ENCODE results near the gene IL21R.
"Not testable (repeated sequence)": the region's sequence is repeated elsewhere in the genome, so short reads cannot be mapped to it uniquely, and the experiment has no call there.

Gene IL21R

DNA sequence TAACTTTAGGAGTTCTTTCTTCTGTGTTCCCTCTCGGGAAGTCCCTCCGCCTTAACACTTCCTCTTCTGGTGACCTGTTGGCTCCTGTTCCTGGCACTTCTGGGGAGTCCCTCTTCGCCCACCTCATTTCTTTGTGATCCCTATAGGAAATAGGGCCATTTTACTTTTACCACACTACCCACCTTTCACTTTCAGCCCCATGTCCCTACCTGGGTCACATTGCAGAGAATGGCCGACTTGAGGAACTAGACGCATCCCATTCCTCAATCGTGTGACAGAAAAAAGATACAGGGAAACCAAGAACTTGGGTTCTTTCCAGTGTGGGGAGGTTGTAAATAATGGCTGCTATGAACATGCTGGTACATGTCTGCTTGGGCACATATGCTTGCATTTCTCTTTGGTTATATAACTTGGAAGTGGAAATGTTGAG is 6.6 kb downstream of the IL21R start:
- no peak for DNase-seq (ENCODE audit: low spot score)
- TF ChIP-seq CTCF (IDR thresholded peaks at IDR 0.05; ENCODE audit: extremely low read depth, missing control alignments), result no peak

GRCh38 chr16:27409958-27410357 is 8.0 kb downstream of the IL21R start:
- DNase-seq (ENCODE audit: low spot score), result not testable (repeated sequence)

GRCh38 chr16:27410761-27411160 is 8.8 kb downstream of the IL21R start:
- DNase-seq (ENCODE audit: low spot score), result no peak
- no peak for TF ChIP-seq CTCF (IDR thresholded peaks at IDR 0.05; ENCODE audit: extremely low read depth, missing control alignments)

DNA sequence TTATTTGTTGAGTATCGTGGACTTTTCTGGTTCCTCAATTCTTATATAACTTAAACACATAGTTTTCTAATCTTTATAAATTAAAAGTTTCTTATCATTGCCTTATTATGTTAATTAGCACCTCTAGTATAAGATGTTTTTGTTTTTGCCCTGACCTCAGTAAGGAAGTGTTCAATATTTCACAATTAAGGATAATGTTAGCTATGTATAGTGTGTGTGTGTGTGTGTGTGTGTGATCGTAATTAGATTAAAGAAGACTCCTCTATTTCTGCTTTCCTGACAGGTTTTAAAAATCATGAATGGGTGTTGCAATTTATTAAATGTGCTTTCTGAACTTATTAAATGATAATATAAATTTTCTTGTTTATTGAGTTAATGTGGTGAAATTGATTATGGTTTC is 12.0 kb downstream of the IL21R start:
- TF ChIP-seq CTCF (IDR thresholded peaks at IDR 0.05; ENCODE audit: extremely low read depth, missing control alignments), result no peak
- DNase-seq (ENCODE audit: low spot score), result no peak

- no peak for DNase-seq (ENCODE audit: low spot score)
- TF ChIP-seq CTCF (IDR thresholded peaks at IDR 0.05; ENCODE audit: extremely low read depth, missing control alignments), result no peak
Observed at GRCh38 chr16:27414788-27415431, 12.9 kb downstream of the IL21R start.

DNA sequence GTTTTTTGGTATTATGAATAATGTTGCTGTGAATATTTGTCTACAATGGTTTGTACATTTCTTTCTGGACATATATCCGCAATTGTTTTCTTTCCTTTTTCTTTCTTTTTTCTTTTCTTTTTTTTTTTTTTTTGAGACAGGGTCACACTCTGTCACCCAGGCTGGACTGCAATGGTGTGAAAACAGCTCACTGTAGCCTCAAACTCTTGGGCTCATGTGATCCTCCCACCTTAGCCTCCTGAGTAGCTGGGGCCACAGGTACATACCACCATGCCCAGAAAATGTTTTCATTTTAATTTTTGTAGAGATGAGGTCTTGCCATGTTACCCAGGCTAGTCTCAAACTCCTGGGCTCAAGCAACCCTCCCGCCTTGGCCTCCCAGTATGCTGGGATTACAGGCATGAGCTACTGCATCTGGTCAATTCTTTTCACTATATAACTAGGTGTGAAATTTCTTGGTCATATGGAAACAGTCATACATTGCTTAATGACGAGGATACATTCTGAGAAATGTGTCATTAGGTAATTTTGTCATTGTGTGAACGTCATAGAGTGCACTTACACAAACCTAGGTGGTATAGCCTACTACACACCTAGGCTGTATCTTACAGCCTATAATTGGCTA is 15.2 kb downstream of the IL21R start:
- no peak for TF ChIP-seq CTCF (IDR thresholded peaks at IDR 0.05; ENCODE audit: extremely low read depth, missing control alignments)
- DNase-seq (ENCODE audit: low spot score), result no peak

- DNase-seq (ENCODE audit: low spot score), result no peak
- TF ChIP-seq CTCF (IDR thresholded peaks at IDR 0.05; ENCODE audit: extremely low read depth, missing control alignments), result no peak
Observed at GRCh38 chr16:27421961-27422740, 20.2 kb downstream of the IL21R start.
